HG02678 (cell line): ENCODE results near the gene FAAH.

Source experiments
- ATAC-seq: cut with Tn5 transposase; IDR thresholded peaks from one replicate; pipeline ENCODE4 v1.9.1; 2021; ENCODE audit warnings: mild to moderate bottlenecking, moderate library complexity; ENCODE audit not compliant: unreplicated experiment

The FAAH gene

GRCh38 chr1:46400421-46400820, 6.3 kb downstream of the FAAH start:
- no peak for ATAC-seq

GRCh38 chr1:46401154-46401913, 7.2 kb downstream of the FAAH start:
- no peak for ATAC-seq

- no peak for ATAC-seq
These were observed 8.0 kb downstream of the FAAH start for GRCh38 chr1:46401964-46402626.

GRCh38 chr1:46403916-46404315, 9.8 kb downstream of the FAAH start:
- no peak for ATAC-seq

GRCh38 chr1:46404482-46405196, 10.5 kb downstream of the FAAH start:
- ATAC-seq: no peak

- no peak for ATAC-seq
These were observed 11.1 kb downstream of the FAAH start for GRCh38 chr1:46405197-46405555.

- no peak for ATAC-seq
These were observed 11.6 kb downstream of the FAAH start for GRCh38 chr1:46405724-46406123.

GRCh38 chr1:46406881-46407608, 12.9 kb downstream of the FAAH start:
- no peak for ATAC-seq

GRCh38 chr1:46407636-46408035, 13.5 kb downstream of the FAAH start:
- no peak for ATAC-seq

- no peak for ATAC-seq
These were observed 14.4 kb downstream of the FAAH start for GRCh38 chr1:46408356-46409062.

- ATAC-seq: no peak
These were observed 14.9 kb downstream of the FAAH start for GRCh38 chr1:46409063-46409372.

GRCh38 chr1:46410156-46411009, 16.3 kb downstream of the FAAH start:
- ATAC-seq: no peak

- ATAC-seq: no peak
These were observed 16.9 kb downstream of the FAAH start for GRCh38 chr1:46411010-46411405.

GRCh38 chr1:46411601-46412341, 17.7 kb downstream of the FAAH start:
- ATAC-seq: no peak

- ATAC-seq: no peak
These were observed 18.9 kb downstream of the FAAH start for GRCh38 chr1:46412893-46413595.

GRCh38 chr1:46413596-46413985, 19.5 kb downstream of the FAAH start:
- no peak for ATAC-seq

- ATAC-seq: no peak
These were observed 21.4 kb downstream of the FAAH start for GRCh38 chr1:46415514-46415913.

GRCh38 chr1:46418976-46419375, 24.9 kb downstream of the FAAH start:
- ATAC-seq: no peak

GRCh38 chr1:46420533-46420915, 26.4 kb downstream of the FAAH start:
- ATAC-seq: no peak
